Esophagus muscularis mucosa (tissue), 4 donors: Measurements from ENCODE around the gene GPRIN3. TPM values are rescaled to one million over a fixed set of nuclear protein-coding genes. Genes with fewer than 3 reads are reported as not detected.

ENCODE experiments used
- DNase-seq: peaks from one replicate; pipeline ENCODE4 v3.0.0-alpha.2; 2017; ENCODE audit errors: extremely low spot score
- H3K27ac ChIP-seq, 4 donors: fragments of 200-600 bp; sonication (generic); replicated peaks in 1 of 4; 1 replicate in 3 of 4; 2 replicates in 1 of 4; pipeline ENCODE4 v1.5.1; 2016 to 2019; ENCODE audit warnings: mild to moderate bottlenecking in 1 of 4
- H3K27me3 ChIP-seq, 4 donors: fragments of 200-600 bp; sonication (generic); one replicate each; pipeline versions ENCODE4 v1.5.1 to v1.6.0; 2016 to 2019
- H3K36me3 ChIP-seq, 4 donors: fragments of 200-600 bp; sonication (generic); one replicate each; pipeline ENCODE4 v1.5.1; 2016 to 2019
- H3K4me1 ChIP-seq, 4 donors: fragments of 200-600 bp; sonication (generic); one replicate each; pipeline ENCODE4 v1.5.1; 2016 to 2019
- H3K4me3 ChIP-seq, 4 donors: fragments of 200-600 bp; sonication (generic); 1 replicate in 2 of 4; 2 replicates in 2 of 4; pipeline ENCODE4 v1.5.1; 2016 to 2019; ENCODE audit warnings: mild to moderate bottlenecking in 4 of 4, moderate library complexity in 1 of 4
- H3K9me3 ChIP-seq, 4 donors: fragments of 200-600 bp; sonication (generic); 1 replicate in 3 of 4; 2 replicates in 1 of 4; pipeline ENCODE4 v1.5.1; 2016 to 2019
- EP300 ChIP-seq: sonication (generic); formaldehyde crosslinking; IDR thresholded peaks from one replicate; pipeline ENCODE4 v1.6.1; 2017; ENCODE audit warnings: antibody characterized with exemption
- POLR2A ChIP-seq: fragments of 450-650 bp; IDR thresholded peaks from one replicate; pipeline ENCODE4 v1.6.1; 2017; ENCODE audit warnings: antibody characterized with exemption, moderate library complexity, mild to moderate bottlenecking, low read depth
- POLR2AphosphoS5 ChIP-seq, 2 donors: sonication (generic); formaldehyde crosslinking; IDR thresholded peaks; one replicate each; pipeline ENCODE4 v1.6.1; 2017; ENCODE audit warnings: antibody characterized with exemption in 2 of 2
- WGBS: methylation state at CpG from one replicate; pipeline ENCODE4 v1.1.5; 2018; 5-methylcytosine and 5-hydroxymethylcytosine counted together
- intact Hi-C: fragments of 100-400 bp; cut with DNase I; formaldehyde crosslinking; loops from one replicate; pipeline ENCODE4 v1.15.1; 2023
- total RNA-seq, 4 donors: library from RNA; depleted of rRNA; stranded (reverse); fragments of >200 nt; gene quantifications; one replicate each; pipeline versions ENCODE4 v1.1.0 to v1.2.1, GENCODE V29; 2016
- TF ChIP-seq, protein P1 (sequence below), 3 experiments: fragments of 200-600 bp in 2 of 3; fragments of 450-650 bp in 1 of 3; sonication (generic) in 2 of 3; IDR thresholded peaks; one replicate each; pipeline ENCODE4 v1.5.1; 2017 to 2019; ENCODE audit warnings: antibody characterized with exemption in 3 of 3, mild to moderate bottlenecking in 2 of 3, moderate library complexity in 1 of 3

The GPRIN3 gene
- total RNA-seq, 4 donors from 2014 or later, result 2.5 to 3.6 (median 2.8) TPM

- 93% methylated on average over 3 of the region's 3 CpGs for WGBS
- intact Hi-C loops, result no loop called here
Observed at GRCh38 chr4:89263265-89263664, 44.3 kb downstream of the GPRIN3 start.

GRCh38 chr4:89259301-89260028, 48.1 kb downstream of the GPRIN3 start:
- no peaks in the 10 kb centered on the region for H3K27me3 ChIP-seq
- no peaks in the 10 kb centered on the region for H3K9me3 ChIP-seq
- intact Hi-C loops, result no loop called here
- TF ChIP-seq POLR2A (no peak), POLR2AphosphoS5 (IDR thresholded peaks at IDR 0.05) (no peak)
- peaks cover 0 to 11% (median 5%) of the 10 kb centered on the region in 4 donors for H3K4me1 ChIP-seq
- H3K27ac ChIP-seq, result no peak overlapping the region
- H3K36me3 ChIP-seq, result no peaks in the 10 kb centered on the region
- H3K4me3 ChIP-seq, result no peak overlapping the region
- WGBS, result 93% methylated on average over 4 of the region's 4 CpGs
- DNase-seq, result no peak

More at GRCh38 chr4:89263265-89263664, 44.3 kb downstream of the GPRIN3 start:
- no peaks in the 10 kb centered on the region for H3K27me3 ChIP-seq
- no peaks in the 10 kb centered on the region for H3K9me3 ChIP-seq
- H3K27ac ChIP-seq, result no peak overlapping the region
- DNase-seq, result no peak
- no peaks in the 10 kb centered on the region for H3K36me3 ChIP-seq
- H3K4me1 ChIP-seq, result peaks cover 0 to 8% (median 3%) of the 10 kb centered on the region in 4 donors
- H3K4me3 ChIP-seq, result no peak overlapping the region
- TF ChIP-seq, protein P1, sequence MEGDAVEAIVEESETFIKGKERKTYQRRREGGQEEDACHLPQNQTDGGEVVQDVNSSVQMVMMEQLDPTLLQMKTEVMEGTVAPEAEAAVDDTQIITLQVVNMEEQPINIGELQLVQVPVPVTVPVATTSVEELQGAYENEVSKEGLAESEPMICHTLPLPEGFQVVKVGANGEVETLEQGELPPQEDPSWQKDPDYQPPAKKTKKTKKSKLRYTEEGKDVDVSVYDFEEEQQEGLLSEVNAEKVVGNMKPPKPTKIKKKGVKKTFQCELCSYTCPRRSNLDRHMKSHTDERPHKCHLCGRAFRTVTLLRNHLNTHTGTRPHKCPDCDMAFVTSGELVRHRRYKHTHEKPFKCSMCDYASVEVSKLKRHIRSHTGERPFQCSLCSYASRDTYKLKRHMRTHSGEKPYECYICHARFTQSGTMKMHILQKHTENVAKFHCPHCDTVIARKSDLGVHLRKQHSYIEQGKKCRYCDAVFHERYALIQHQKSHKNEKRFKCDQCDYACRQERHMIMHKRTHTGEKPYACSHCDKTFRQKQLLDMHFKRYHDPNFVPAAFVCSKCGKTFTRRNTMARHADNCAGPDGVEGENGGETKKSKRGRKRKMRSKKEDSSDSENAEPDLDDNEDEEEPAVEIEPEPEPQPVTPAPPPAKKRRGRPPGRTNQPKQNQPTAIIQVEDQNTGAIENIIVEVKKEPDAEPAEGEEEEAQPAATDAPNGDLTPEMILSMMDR (IDR thresholded peaks at IDR 0.05), result no peak
- TF ChIP-seq EP300 (no peak), POLR2A (no peak), POLR2AphosphoS5 (IDR thresholded peaks at IDR 0.05) (no peak)

- no peak for DNase-seq
- 88% methylated on average over 6 of the region's 6 CpGs for WGBS
- H3K9me3 ChIP-seq, result no peaks in the 10 kb centered on the region
- no peaks in the 10 kb centered on the region for H3K36me3 ChIP-seq
- intact Hi-C loops, result no loop called here
- no peaks in the 10 kb centered on the region for H3K27me3 ChIP-seq
- H3K4me3 ChIP-seq, result no peak overlapping the region
- H3K4me1 ChIP-seq, result peaks cover 0 to 11% (median 5%) of the 10 kb centered on the region in 4 donors
- H3K27ac ChIP-seq, result no peak overlapping the region
- TF ChIP-seq EP300, result no peak
- TF ChIP-seq, protein P1 (IDR thresholded peaks at IDR 0.05), result no peak
Observed at GRCh38 chr4:89258506-89258905, 49.1 kb downstream of the GPRIN3 start.

GRCh38 chr4:89257376-89257775, 50.2 kb downstream of the GPRIN3 start:
- TF ChIP-seq, protein P1 (IDR thresholded peaks at IDR 0.05), result no peak
- TF ChIP-seq EP300 (no peak), POLR2AphosphoS5 (IDR thresholded peaks at IDR 0.05) (no peak), POLR2A (no peak)
- 75% methylated on average over 2 of the region's 2 CpGs for WGBS
- Histone ChIP-seq H3K36me3 (no peaks in the 10 kb centered on the region), H3K4me1 (peaks cover 0 to 11% (median 5%) of the 10 kb centered on the region in 4 donors), H3K27ac (no peak overlapping the region), H3K4me3 (no peak overlapping the region), H3K27me3 (no peaks in the 10 kb centered on the region), H3K9me3 (no peaks in the 10 kb centered on the region)
- DNase-seq, result no peak
- intact Hi-C loops, result no loop called here

DNA sequence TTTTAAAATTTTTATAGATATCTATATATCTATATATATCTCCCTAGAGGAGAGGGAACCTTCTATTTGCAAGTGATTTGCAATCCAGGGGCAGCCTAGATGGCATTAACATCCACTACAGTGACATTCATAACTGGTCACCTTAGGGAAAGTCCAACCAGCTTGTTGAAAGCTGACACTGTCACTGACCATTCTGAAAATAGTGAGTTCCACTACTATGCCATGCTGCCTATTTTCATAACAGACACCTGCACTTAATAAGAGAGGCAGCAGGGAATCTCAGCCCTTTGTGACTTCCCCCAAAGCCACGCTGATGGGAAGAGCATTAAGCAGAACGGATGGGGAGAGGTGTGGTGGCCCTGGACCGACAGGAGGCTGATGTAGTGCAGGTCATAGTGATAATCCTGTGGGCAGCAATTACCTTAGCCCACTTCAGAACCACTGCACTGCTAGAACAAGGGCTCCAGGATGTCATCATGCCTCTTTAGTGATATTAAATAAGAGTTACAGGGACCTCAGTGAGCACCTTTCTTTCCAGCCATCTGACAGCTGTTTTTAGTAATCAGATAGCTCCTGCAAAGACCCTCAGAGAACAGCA, 51.3 kb downstream of the GPRIN3 start:
- H3K4me3 ChIP-seq, result no peak overlapping the region
- intact Hi-C loops, result no loop called here
- 81% methylated on average over 3 of the region's 3 CpGs for WGBS
- TF ChIP-seq POLR2AphosphoS5 (IDR thresholded peaks at IDR 0.05) (no peak), EP300 (no peak)
- no peak for DNase-seq
- peaks cover 0 to 11% (median 5%) of the 10 kb centered on the region in 4 donors for H3K4me1 ChIP-seq
- H3K27ac ChIP-seq, result no peak overlapping the region
- no peaks in the 10 kb centered on the region for H3K36me3 ChIP-seq
- H3K9me3 ChIP-seq, result no peaks in the 10 kb centered on the region
- H3K27me3 ChIP-seq, result no peaks in the 10 kb centered on the region
